Measurements from ENCODE around the gene GDF10.

Gene GDF10

GRCh38 chr10:47314416-47314970, 14.5 kb downstream of the GDF10 start:
- H3K4me3 ChIP-seq (ENCODE audit: low read length in 2 of 2), result no peak overlapping the region
- no peak overlapping the region for H3K4me2 ChIP-seq (ENCODE audit: insufficient read depth, low read length, poor library complexity, severe bottlenecking)
- DNase-seq (ENCODE audit: low spot score), result no peak
- no peak overlapping the region for H2AK5ac ChIP-seq (ENCODE audit: low read depth, low read length)
- no peaks in the 10 kb centered on the region for H3K36me3 ChIP-seq (replicated peaks in 1 of 2; ENCODE audit: control insufficient read depth in 2 of 2, insufficient read depth in 2 of 2, low read length in 2 of 2)
- H3K27me3 ChIP-seq (ENCODE audit: control insufficient read depth in 3 of 3, insufficient read depth in 3 of 3, low read depth in 1 of 3, low read length in 3 of 3), result no peaks in the 10 kb centered on the region
- no peak overlapping the region for H3K18ac ChIP-seq (ENCODE audit: low read length)
- no peak overlapping the region for H3K27ac ChIP-seq (replicated peaks; ENCODE audit: low read length)
- H3K9ac ChIP-seq (ENCODE audit: low read depth, low read length, poor library complexity), result no peak overlapping the region
- H3K9me3 ChIP-seq (replicated peaks in 1 of 2; ENCODE audit: control insufficient read depth in 2 of 2, insufficient read depth in 1 of 2, low read depth in 1 of 2, low read length in 2 of 2), result no peaks in the 10 kb centered on the region
- H2BK12ac ChIP-seq (ENCODE audit: low read length), result no peak overlapping the region
- H4K91ac ChIP-seq (ENCODE audit: low read depth, low read length, poor library complexity), result no peak overlapping the region
- no CpG with 5 or more reads among the region's 9 CpGs for WGBS, 2 donors (ENCODE audit: extremely low coverage in 2 of 2, insufficient read length in 2 of 2, insufficient replicate concordance in 1 of 2)
- H2BK5ac ChIP-seq (ENCODE audit: low read length), result no peak overlapping the region
- H2BK120ac ChIP-seq (ENCODE audit: low read depth, low read length), result no peak overlapping the region
- no peak overlapping the region for H2BK15ac ChIP-seq (ENCODE audit: low read length)
- H3K4ac ChIP-seq (ENCODE audit: low read length), result no peak overlapping the region
- peak overlapping the region; percentile 77 for H4K8ac ChIP-seq (ENCODE audit: low read depth, low read length)
- H3K79me1 ChIP-seq (ENCODE audit: low read depth, low read length), result no peaks in the 10 kb centered on the region
- peaks cover 0 to 1% of the 10 kb centered on the region in 2 donors for H3K4me1 ChIP-seq (ENCODE audit: control insufficient read depth in 2 of 2, insufficient read depth in 1 of 2, low read depth in 1 of 2, low read length in 2 of 2)
- no peak overlapping the region for H3K14ac ChIP-seq (ENCODE audit: low read length)
- H3K23ac ChIP-seq (ENCODE audit: low read depth, low read length, poor library complexity), result peak overlapping the region; percentile 40
- H2AFZ ChIP-seq (ENCODE audit: low read length), result no peak overlapping the region

GRCh38 chr10:47315421-47315820, 15.4 kb downstream of the GDF10 start:
- Histone ChIP-seq H3K4me3 (ENCODE audit: low read length in 2 of 2) (no peak overlapping the region), H3K4ac (ENCODE audit: low read length) (no peak overlapping the region), H2AK5ac (ENCODE audit: low read depth, low read length) (no peak overlapping the region), H2BK5ac (ENCODE audit: low read length) (no peak overlapping the region), H3K79me1 (ENCODE audit: low read depth, low read length) (no peaks in the 10 kb centered on the region), H2AFZ (ENCODE audit: low read length) (no peak overlapping the region), H3K9ac (ENCODE audit: low read depth, low read length, poor library complexity) (no peak overlapping the region), H3K9me3 (replicated peaks in 1 of 2; ENCODE audit: control insufficient read depth in 2 of 2, insufficient read depth in 1 of 2, low read depth in 1 of 2, low read length in 2 of 2) (no peaks in the 10 kb centered on the region), H2BK120ac (ENCODE audit: low read depth, low read length) (no peak overlapping the region), H3K14ac (ENCODE audit: low read length) (no peak overlapping the region), H3K27ac (replicated peaks; ENCODE audit: low read length) (no peak overlapping the region), H2BK15ac (ENCODE audit: low read length) (no peak overlapping the region), H3K4me1 (ENCODE audit: control insufficient read depth in 2 of 2, insufficient read depth in 1 of 2, low read depth in 1 of 2, low read length in 2 of 2) (peaks cover 0 to 1% of the 10 kb centered on the region in 2 donors), H3K4me2 (ENCODE audit: insufficient read depth, low read length, poor library complexity, severe bottlenecking) (no peak overlapping the region), H4K91ac (ENCODE audit: low read depth, low read length, poor library complexity) (no peak overlapping the region), H3K27me3 (ENCODE audit: control insufficient read depth in 3 of 3, insufficient read depth in 3 of 3, low read depth in 1 of 3, low read length in 3 of 3) (no peaks in the 10 kb centered on the region), H4K8ac (ENCODE audit: low read depth, low read length) (no peak overlapping the region), H3K23ac (ENCODE audit: low read depth, low read length, poor library complexity) (no peak overlapping the region), H3K36me3 (replicated peaks in 1 of 2; ENCODE audit: control insufficient read depth in 2 of 2, insufficient read depth in 2 of 2, low read length in 2 of 2) (no peaks in the 10 kb centered on the region), H2BK12ac (ENCODE audit: low read length) (no peak overlapping the region), H3K18ac (ENCODE audit: low read length) (no peak overlapping the region)
- DNase-seq (ENCODE audit: low spot score), result no peak
- no CpG with 5 or more reads among the region's 2 CpGs for WGBS, 2 donors (ENCODE audit: extremely low coverage in 2 of 2, insufficient read length in 2 of 2, insufficient replicate concordance in 1 of 2)

- no peak for DNase-seq (ENCODE audit: low spot score)
- no peak overlapping the region for H2BK15ac ChIP-seq (ENCODE audit: low read length)
- no peak overlapping the region for H3K23ac ChIP-seq (ENCODE audit: low read depth, low read length, poor library complexity)
- no peak overlapping the region for H4K8ac ChIP-seq (ENCODE audit: low read depth, low read length)
- no CpG with 5 or more reads among the region's 5 CpGs for WGBS, 2 donors (ENCODE audit: extremely low coverage in 2 of 2, insufficient read length in 2 of 2, insufficient replicate concordance in 1 of 2)
- no peak overlapping the region for H3K14ac ChIP-seq (ENCODE audit: low read length)
- H3K79me1 ChIP-seq (ENCODE audit: low read depth, low read length), result no peaks in the 10 kb centered on the region
- H3K4me3 ChIP-seq (ENCODE audit: low read length in 2 of 2), result no peak overlapping the region
- H2BK12ac ChIP-seq (ENCODE audit: low read length), result no peak overlapping the region
- H3K4ac ChIP-seq (ENCODE audit: low read length), result no peak overlapping the region
- no peak overlapping the region for H2AFZ ChIP-seq (ENCODE audit: low read length)
- no peak overlapping the region for H3K27ac ChIP-seq (replicated peaks; ENCODE audit: low read length)
- H2BK120ac ChIP-seq (ENCODE audit: low read depth, low read length), result no peak overlapping the region
- H3K4me2 ChIP-seq (ENCODE audit: insufficient read depth, low read length, poor library complexity, severe bottlenecking), result no peak overlapping the region
- no peaks in the 10 kb centered on the region for H3K36me3 ChIP-seq (replicated peaks in 1 of 2; ENCODE audit: control insufficient read depth in 2 of 2, insufficient read depth in 2 of 2, low read length in 2 of 2)
- no peaks in the 10 kb centered on the region for H3K9me3 ChIP-seq (replicated peaks in 1 of 2; ENCODE audit: control insufficient read depth in 2 of 2, insufficient read depth in 1 of 2, low read depth in 1 of 2, low read length in 2 of 2)
- H2AK5ac ChIP-seq (ENCODE audit: low read depth, low read length), result no peak overlapping the region
- no peak overlapping the region for H2BK5ac ChIP-seq (ENCODE audit: low read length)
- H3K9ac ChIP-seq (ENCODE audit: low read depth, low read length, poor library complexity), result no peak overlapping the region
- no peak overlapping the region for H3K18ac ChIP-seq (ENCODE audit: low read length)
- H3K27me3 ChIP-seq (ENCODE audit: control insufficient read depth in 3 of 3, insufficient read depth in 3 of 3, low read depth in 1 of 3, low read length in 3 of 3), result no peaks in the 10 kb centered on the region
- no peak overlapping the region for H4K91ac ChIP-seq (ENCODE audit: low read depth, low read length, poor library complexity)
- H3K4me1 ChIP-seq (ENCODE audit: control insufficient read depth in 2 of 2, insufficient read depth in 1 of 2, low read depth in 1 of 2, low read length in 2 of 2), result peaks cover 0 to 4% of the 10 kb centered on the region in 2 donors
These were observed 16.1 kb downstream of the GDF10 start for GRCh38 chr10:47316131-47316530.

- Histone ChIP-seq H4K91ac (ENCODE audit: low read depth, low read length, poor library complexity) (no peak overlapping the region), H2BK5ac (ENCODE audit: low read length) (no peak overlapping the region), H2BK12ac (ENCODE audit: low read length) (no peak overlapping the region), H3K27me3 (ENCODE audit: control insufficient read depth in 3 of 3, insufficient read depth in 3 of 3, low read depth in 1 of 3, low read length in 3 of 3) (no peaks in the 10 kb centered on the region), H2AFZ (ENCODE audit: low read length) (no peak overlapping the region), H3K14ac (ENCODE audit: low read length) (peak overlapping the region; percentile 10), H3K4ac (ENCODE audit: low read length) (no peak overlapping the region), H3K4me1 (ENCODE audit: control insufficient read depth in 2 of 2, insufficient read depth in 1 of 2, low read depth in 1 of 2, low read length in 2 of 2) (peaks cover 0 to 4% of the 10 kb centered on the region in 2 donors), H3K27ac (replicated peaks; ENCODE audit: low read length) (no peak overlapping the region), H2BK120ac (ENCODE audit: low read depth, low read length) (peak overlapping the region; percentile 49), H2AK5ac (ENCODE audit: low read depth, low read length) (no peak overlapping the region), H3K23ac (ENCODE audit: low read depth, low read length, poor library complexity) (no peak overlapping the region), H3K4me3 (ENCODE audit: low read length in 2 of 2) (no peak overlapping the region), H3K9ac (ENCODE audit: low read depth, low read length, poor library complexity) (peak overlapping the region; percentile 9), H4K8ac (ENCODE audit: low read depth, low read length) (no peak overlapping the region), H2BK15ac (ENCODE audit: low read length) (no peak overlapping the region), H3K36me3 (replicated peaks in 1 of 2; ENCODE audit: control insufficient read depth in 2 of 2, insufficient read depth in 2 of 2, low read length in 2 of 2) (no peaks in the 10 kb centered on the region), H3K18ac (ENCODE audit: low read length) (no peak overlapping the region), H3K9me3 (replicated peaks in 1 of 2; ENCODE audit: control insufficient read depth in 2 of 2, insufficient read depth in 1 of 2, low read depth in 1 of 2, low read length in 2 of 2) (no peaks in the 10 kb centered on the region), H3K4me2 (ENCODE audit: insufficient read depth, low read length, poor library complexity, severe bottlenecking) (no peak overlapping the region), H3K79me1 (ENCODE audit: low read depth, low read length) (no peaks in the 10 kb centered on the region)
- WGBS, 2 donors (ENCODE audit: extremely low coverage in 2 of 2, insufficient read length in 2 of 2, insufficient replicate concordance in 1 of 2), result no CpG with 5 or more reads among the region's 4 CpGs
- DNase-seq (ENCODE audit: low spot score), result no peak
These were observed 17.3 kb downstream of the GDF10 start for GRCh38 chr10:47317251-47317650.

Measured in neuronal stem cell (in vitro differentiated cells).